Measurements from ENCODE around the gene ZDHHC11B.
"Not testable (repeated sequence)": the region's sequence is repeated elsewhere in the genome, so short reads cannot be mapped to it uniquely, and the experiment has no call there.

The ZDHHC11B gene

DNA sequence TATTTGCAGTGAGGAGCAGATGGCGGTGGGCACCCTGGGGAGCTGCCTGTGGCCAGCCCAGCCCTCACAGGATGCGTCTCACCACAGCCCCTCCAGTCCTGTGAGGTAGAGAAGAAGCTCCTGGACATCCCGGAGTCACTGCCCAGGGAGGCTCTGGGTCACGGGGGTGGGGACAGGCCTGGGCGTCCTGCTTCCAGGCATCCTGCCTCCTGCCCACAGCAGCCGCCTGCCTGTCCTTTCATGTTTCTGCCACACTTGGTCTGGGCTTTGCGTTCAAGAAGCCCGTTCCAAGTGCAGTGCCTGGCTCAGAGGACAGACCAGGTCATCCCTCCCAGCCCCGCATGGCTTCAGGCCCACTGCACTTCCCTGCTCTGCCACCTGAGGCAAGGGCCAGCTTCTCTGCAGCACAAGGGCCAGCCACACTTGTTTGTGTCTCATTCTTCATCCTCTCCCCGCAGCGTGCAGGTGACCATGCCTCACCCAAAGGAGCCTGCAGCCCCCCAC, 38.2 kb downstream of the ZDHHC11B start:
- no peak for TF ChIP-seq JUND (IDR thresholded peaks at IDR 0.05; ENCODE audit: low read depth)
- in situ Hi-C loops (cut with HindIII; ENCODE audit: low pct_unique_long_range_greater_than_20kb, low sequenced_read_pairs), result no loop called here
- DNase-seq (ENCODE audit: low read depth in 1 of 2, low spot score in 1 of 2), result peak in 1 of 2 experiments; percentile 36

DNA sequence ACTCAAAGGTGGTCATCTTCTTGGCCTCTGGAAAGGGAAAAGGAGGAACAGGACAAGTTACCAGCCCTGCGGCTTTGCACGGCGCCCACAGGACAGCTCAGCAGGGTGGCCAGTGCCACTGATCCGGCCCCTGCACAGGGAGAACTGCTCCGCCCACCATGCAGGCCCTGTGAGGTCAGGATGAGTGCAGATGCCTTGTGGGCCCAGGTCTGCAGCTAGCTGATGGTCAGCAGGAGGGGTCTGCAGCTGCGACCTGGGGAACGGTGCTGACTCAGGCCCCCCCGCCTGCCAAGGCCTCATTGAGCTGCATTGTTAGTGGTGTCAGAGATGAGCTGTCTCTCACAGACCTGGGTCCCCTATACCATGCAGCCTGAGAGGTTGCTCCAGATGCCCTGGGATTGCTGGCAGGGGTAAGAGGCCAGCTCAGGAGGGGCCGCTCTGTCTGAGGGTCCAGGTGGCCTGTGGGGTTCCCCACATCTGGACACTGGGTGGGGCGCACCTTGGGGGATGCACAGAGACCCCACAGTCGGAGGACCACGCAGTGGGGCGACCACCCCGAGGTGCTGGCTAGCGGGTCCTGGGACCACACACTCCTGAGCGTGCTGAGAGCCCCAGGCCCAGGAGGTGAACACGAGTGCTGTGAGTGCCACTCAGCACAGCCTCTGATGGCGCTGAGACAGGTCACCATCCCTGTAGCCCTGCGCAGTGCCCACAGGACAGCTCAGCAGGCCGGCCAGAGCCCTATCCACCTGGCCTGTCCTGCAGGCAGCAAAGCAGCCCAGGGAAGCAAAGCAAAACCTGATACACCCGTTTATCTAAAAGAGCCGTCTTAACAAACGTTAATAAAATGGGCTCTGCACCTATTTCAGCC, 39.0 kb downstream of the ZDHHC11B start:
- in situ Hi-C loops (cut with HindIII; ENCODE audit: low pct_unique_long_range_greater_than_20kb, low sequenced_read_pairs), result not testable (repeated sequence)

DNA sequence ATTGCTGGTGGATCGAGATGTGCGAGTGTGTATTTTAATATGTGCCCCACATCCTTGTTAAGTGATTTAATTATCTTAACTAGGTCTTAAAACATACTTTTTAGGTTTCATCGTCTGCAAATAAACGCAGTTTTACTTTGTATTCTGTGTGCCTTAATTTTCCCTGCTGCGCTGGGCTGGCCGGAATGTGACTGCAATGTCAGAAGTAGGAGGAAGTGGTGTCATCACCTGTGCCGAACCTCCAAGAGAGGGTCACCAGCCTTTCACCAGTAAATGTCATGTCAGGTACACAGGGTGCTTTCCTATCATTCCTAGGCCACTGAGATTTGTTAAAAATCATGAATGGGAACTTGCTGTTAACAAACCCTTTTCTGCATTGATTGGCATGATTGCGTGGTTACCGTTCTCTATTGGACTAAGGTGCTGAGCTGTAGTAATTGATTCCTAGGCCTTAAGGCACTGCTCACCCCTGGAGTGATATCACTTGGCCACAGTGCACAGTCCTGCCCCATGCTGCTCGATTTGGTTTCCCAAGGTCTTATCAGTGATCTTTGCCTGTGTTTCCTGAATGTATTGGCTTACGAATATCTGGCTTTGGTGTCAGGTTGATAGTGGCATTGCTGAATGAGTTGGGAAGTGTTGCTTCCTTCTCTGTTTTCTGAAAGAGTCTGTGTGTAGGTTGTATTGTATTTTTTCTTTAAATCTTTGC, 40.7 kb downstream of the ZDHHC11B start:
- in situ Hi-C loops (cut with HindIII; ENCODE audit: low pct_unique_long_range_greater_than_20kb, low sequenced_read_pairs); DNase-seq (ENCODE audit: low read depth in 1 of 2, low spot score in 1 of 2): not testable (repeated sequence)

More for the DNA sequence above, 39.0 kb downstream of the ZDHHC11B start:
- DNase-seq (ENCODE audit: low read depth in 1 of 2, low spot score in 1 of 2), result not testable (repeated sequence)

GRCh38 chr5:742276-742675, 42.3 kb downstream of the ZDHHC11B start:
- in situ Hi-C loops (cut with HindIII; ENCODE audit: low pct_unique_long_range_greater_than_20kb, low sequenced_read_pairs); DNase-seq (ENCODE audit: low read depth in 1 of 2, low spot score in 1 of 2): not testable (repeated sequence)

DNA sequence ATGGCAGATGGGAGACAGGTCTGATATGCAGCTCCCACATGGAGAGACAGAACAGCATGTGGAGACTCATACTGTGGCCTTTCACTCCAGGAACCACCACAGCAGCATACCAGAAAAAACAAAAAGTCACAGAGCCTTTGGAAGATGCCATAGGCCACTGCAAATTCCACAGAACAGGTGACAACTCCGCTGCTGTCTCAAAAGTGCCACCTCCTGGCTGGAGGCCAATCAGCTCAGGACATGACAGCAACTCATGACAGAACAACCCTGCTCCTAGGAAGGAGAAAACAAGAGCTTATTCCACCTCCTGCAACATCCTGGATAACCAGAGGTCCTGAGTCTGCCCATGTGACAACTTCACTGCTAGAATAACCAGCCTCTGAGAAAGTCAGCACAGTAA, 50.4 kb downstream of the ZDHHC11B start:
- in situ Hi-C loops (cut with HindIII; ENCODE audit: low pct_unique_long_range_greater_than_20kb, low sequenced_read_pairs), result not testable (repeated sequence)
- DNase-seq (ENCODE audit: low read depth in 1 of 2, low spot score in 1 of 2), result peak in 1 of 2 experiments; percentile 67

DNA sequence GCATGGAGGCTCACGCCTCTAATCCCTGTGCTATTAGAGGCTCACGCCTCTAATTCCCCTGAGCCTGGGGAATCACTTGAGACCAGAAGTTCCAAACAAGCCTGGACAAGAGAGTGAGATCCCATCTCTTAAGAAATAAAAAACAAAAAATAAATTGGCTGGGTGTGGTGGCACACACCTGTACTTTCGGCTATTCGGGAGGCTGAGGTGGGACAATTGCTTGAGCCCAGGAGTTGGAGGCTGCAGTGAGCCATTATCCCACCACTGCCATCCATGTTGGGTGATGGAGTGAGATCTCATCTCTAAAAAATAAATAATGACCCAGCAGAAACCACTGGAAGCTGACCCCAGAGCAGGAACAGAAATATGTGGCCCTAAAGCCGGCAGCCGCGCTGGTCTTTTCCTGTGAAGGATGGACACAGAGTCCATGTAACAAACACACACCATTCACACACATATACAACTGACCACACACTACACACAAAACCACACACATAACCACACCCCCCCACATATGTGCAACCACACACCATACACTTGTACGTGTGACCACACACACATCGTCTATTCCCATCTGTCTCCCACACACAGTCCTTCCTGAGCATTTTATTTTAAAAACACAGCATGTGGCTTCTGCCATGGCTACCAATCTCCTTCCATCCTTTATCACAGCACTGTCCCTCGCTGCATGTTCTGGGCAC, 51.6 kb downstream of the ZDHHC11B start:
- DNase-seq (ENCODE audit: low read depth in 1 of 2, low spot score in 1 of 2), result not testable (repeated sequence)

GRCh38 chr5:729225-729624, 55.3 kb downstream of the ZDHHC11B start:
- DNase-seq (ENCODE audit: low read depth in 1 of 2, low spot score in 1 of 2); in situ Hi-C loops (cut with HindIII; ENCODE audit: low pct_unique_long_range_greater_than_20kb, low sequenced_read_pairs): not testable (repeated sequence)

More for the DNA sequence above, 51.6 kb downstream of the ZDHHC11B start:
- in situ Hi-C loops (cut with HindIII; ENCODE audit: low pct_unique_long_range_greater_than_20kb, low sequenced_read_pairs), result not testable (repeated sequence)

GRCh38 chr5:727087-727486, 57.4 kb downstream of the ZDHHC11B start:
- in situ Hi-C loops (cut with HindIII; ENCODE audit: low pct_unique_long_range_greater_than_20kb, low sequenced_read_pairs), result not testable (repeated sequence)
- peak in 1 of 2 experiments; percentile 57 for DNase-seq (ENCODE audit: low read depth in 1 of 2, low spot score in 1 of 2)

DNA sequence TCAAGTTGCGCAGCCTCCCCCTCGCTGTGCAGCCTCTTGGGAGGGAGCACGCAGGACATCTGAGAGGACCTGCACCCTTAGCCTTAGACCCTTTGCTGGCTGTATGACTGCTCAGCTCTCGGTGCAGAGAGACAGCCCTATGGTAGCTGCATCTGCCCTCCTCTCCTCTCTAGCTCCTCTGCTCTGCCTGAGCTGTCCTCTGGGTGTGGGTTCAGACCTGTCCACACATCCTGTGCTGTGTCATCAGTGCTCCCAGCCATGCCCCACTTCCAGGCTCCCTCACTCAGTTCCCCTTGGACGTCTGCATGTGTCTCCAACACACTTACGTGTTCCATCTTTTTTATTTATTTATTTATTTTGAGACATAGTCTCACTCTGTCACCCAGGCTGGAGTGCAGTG, 60.7 kb downstream of the ZDHHC11B start:
- in situ Hi-C loops (cut with HindIII; ENCODE audit: low pct_unique_long_range_greater_than_20kb, low sequenced_read_pairs); DNase-seq (ENCODE audit: low read depth in 1 of 2, low spot score in 1 of 2): not testable (repeated sequence)

- DNase-seq (ENCODE audit: low read depth in 1 of 2, low spot score in 1 of 2); in situ Hi-C loops (cut with HindIII; ENCODE audit: low pct_unique_long_range_greater_than_20kb, low sequenced_read_pairs): not testable (repeated sequence)
These were observed 61.2 kb downstream of the ZDHHC11B start for GRCh38 chr5:723309-723708.

- DNase-seq (ENCODE audit: low read depth in 1 of 2, low spot score in 1 of 2); in situ Hi-C loops (cut with HindIII; ENCODE audit: low pct_unique_long_range_greater_than_20kb, low sequenced_read_pairs): not testable (repeated sequence)
These were observed 65.2 kb downstream of the ZDHHC11B start for GRCh38 chr5:719379-719778.

DNA sequence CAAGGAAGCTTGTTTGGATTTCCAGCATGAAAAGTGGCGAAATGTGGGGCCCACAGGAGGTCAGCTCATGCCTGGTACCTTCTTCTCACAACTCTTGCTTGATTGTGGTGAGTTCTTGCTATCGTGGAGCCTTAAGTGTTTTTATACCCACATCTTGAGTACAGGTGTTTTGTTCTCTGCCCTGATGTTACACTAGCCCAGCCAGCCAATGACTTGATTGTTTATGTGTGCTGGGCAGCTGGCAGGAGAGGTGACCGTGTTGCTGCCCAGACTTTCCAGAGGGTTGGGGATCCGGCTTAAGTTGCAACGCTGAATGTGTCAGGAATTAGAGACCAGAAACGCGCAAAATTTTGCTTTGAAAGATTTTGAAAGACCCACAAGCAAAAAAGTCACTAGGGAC, 67.4 kb downstream of the ZDHHC11B start:
- in situ Hi-C loops (cut with HindIII; ENCODE audit: low pct_unique_long_range_greater_than_20kb, low sequenced_read_pairs), result no loop called here

GRCh38 chr5:716740-717139, 67.8 kb downstream of the ZDHHC11B start:
- in situ Hi-C loops (cut with HindIII; ENCODE audit: low pct_unique_long_range_greater_than_20kb, low sequenced_read_pairs), result not testable (repeated sequence)
- DNase-seq (ENCODE audit: low read depth in 1 of 2, low spot score in 1 of 2), result peak in 1 of 2 experiments; percentile 54

More for the DNA sequence above, 67.4 kb downstream of the ZDHHC11B start:
- DNase-seq (ENCODE audit: low read depth in 1 of 2, low spot score in 1 of 2), result no peak
- TF ChIP-seq JUND (IDR thresholded peaks at IDR 0.05; ENCODE audit: low read depth), result no peak

DNA sequence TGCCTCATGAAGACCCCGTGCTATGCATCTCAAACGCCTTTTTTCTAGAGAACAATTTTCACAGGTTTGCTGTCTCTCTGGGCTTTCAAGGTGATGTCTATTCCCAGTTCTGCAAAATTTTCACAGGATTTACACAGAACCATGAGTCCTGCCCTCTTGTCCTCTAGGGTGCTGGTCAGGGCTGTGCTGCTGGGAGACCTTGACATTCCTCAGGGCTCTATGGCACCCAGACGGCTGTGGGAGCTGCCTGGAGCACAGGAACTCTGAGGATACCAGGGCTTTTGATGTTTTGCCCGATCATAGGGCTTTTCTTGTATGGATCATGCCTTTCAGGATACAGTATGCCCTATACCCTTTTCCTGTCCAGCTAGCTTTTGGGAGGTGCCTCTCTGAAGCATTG, 68.9 kb downstream of the ZDHHC11B start:
- in situ Hi-C loops (cut with HindIII; ENCODE audit: low pct_unique_long_range_greater_than_20kb, low sequenced_read_pairs); DNase-seq (ENCODE audit: low read depth in 1 of 2, low spot score in 1 of 2): not testable (repeated sequence)

DNA sequence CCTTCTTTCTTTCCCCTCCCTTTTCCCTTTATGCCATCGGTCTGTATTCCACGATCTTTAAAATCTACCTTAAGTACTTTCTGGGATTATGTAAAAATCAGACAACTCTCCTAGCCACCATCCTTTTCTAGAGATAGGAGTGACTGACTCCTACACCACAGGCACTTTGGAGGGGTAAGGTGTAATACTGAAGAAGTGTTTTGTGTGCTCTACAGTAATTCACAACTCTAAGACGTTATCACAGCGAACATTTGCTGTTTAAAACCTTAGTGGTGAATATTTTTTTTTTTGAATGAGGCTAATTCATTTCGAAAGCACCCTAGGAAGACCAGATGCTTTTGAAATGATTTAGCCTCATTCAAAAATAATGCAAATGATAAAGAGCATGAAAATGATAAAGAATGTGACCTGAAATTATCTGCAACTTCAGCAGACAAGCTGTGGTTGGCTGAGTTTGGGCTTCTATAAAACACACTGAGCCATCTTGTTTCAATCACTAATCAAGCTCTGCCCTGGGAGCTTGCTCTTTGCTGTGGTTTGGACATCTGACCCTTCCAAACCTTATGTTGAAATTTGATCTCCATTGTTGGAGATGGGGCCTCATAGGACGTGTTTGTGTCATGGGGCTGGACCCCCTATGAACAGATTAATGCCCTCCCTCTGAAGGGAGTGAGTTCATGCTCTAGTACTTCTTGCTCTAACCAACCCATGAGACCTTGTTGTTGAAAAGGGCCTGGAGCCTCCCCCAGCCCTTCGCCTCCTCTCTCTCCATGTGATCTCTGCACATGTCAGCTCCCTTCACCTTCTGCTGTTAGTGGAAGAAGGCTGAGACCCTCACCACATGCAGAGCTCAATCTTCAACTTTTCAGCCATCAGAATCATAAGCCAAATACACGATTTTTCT, 70.1 kb downstream of the ZDHHC11B start:
- in situ Hi-C loops (cut with HindIII; ENCODE audit: low pct_unique_long_range_greater_than_20kb, low sequenced_read_pairs); DNase-seq (ENCODE audit: low read depth in 1 of 2, low spot score in 1 of 2): not testable (repeated sequence)

DNA sequence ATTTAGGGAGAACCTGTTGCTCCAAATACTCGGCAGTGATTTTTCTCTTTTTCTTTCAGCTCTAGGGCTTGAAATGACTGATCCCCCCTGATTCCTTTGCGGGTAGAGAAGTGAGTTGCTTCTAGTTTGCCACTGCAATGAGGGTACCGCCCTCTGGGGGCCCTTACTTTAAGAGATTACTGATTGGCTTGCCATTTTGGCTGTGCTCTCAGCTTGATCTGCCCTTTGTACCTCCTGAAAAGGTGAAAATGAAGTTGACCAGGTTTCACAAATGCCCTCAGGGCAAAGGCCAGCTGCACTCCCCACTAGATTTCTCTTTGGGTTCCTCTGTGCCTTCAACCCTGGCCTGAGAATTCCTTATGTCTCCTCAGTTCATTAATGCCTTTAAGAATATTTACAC, 70.8 kb downstream of the ZDHHC11B start:
- in situ Hi-C loops (cut with HindIII; ENCODE audit: low pct_unique_long_range_greater_than_20kb, low sequenced_read_pairs), result not testable (repeated sequence)

More for the DNA sequence above, 70.8 kb downstream of the ZDHHC11B start:
- not testable (repeated sequence) for DNase-seq (ENCODE audit: low read depth in 1 of 2, low spot score in 1 of 2)

Data from T47D (cell line).